ENCODE measurements around the gene ZNF532. TPM values are rescaled to one million over a fixed set of nuclear protein-coding genes. Genes with fewer than 3 reads are reported as not detected.

Gene ZNF532
- total RNA-seq, 4 donors from 2014 or later = 41.7 to 73.6 (median 53.3) TPM

DNA sequence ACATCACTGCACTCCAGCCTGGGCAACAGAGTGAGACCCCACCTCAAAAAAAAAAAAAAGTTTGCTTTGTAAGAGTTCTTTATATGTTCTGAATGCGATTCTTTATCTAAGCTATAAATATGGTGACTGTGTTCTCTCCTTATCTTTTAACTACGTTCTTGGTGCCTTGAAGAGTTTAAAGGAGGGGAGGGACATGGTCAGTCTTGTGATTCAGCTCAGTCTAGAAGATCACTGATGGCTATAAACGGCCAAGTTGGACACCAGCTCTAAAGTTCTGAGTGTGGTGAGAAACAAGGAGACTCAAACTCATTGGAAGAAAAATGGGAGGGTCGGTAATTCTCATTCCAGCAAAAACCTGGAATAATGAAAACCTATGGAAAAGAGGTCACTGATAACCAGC is 146.6 kb downstream of the ZNF532 start:
- TF ChIP-seq, protein P1, sequence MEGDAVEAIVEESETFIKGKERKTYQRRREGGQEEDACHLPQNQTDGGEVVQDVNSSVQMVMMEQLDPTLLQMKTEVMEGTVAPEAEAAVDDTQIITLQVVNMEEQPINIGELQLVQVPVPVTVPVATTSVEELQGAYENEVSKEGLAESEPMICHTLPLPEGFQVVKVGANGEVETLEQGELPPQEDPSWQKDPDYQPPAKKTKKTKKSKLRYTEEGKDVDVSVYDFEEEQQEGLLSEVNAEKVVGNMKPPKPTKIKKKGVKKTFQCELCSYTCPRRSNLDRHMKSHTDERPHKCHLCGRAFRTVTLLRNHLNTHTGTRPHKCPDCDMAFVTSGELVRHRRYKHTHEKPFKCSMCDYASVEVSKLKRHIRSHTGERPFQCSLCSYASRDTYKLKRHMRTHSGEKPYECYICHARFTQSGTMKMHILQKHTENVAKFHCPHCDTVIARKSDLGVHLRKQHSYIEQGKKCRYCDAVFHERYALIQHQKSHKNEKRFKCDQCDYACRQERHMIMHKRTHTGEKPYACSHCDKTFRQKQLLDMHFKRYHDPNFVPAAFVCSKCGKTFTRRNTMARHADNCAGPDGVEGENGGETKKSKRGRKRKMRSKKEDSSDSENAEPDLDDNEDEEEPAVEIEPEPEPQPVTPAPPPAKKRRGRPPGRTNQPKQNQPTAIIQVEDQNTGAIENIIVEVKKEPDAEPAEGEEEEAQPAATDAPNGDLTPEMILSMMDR (IDR thresholded peaks at IDR 0.05) = no peak
- ATAC-seq (ENCODE audit: low FRiP score) (no peak), DNase-seq (ENCODE audit: low spot score) (no peak)

GRCh38 chr18:59011786-59012185 is 147.1 kb downstream of the ZNF532 start:
- ATAC-seq (ENCODE audit: low FRiP score) = no peak
- DNase-seq (ENCODE audit: low spot score) = no peak
- TF ChIP-seq, protein P1 (IDR thresholded peaks at IDR 0.05) = no peak

DNA sequence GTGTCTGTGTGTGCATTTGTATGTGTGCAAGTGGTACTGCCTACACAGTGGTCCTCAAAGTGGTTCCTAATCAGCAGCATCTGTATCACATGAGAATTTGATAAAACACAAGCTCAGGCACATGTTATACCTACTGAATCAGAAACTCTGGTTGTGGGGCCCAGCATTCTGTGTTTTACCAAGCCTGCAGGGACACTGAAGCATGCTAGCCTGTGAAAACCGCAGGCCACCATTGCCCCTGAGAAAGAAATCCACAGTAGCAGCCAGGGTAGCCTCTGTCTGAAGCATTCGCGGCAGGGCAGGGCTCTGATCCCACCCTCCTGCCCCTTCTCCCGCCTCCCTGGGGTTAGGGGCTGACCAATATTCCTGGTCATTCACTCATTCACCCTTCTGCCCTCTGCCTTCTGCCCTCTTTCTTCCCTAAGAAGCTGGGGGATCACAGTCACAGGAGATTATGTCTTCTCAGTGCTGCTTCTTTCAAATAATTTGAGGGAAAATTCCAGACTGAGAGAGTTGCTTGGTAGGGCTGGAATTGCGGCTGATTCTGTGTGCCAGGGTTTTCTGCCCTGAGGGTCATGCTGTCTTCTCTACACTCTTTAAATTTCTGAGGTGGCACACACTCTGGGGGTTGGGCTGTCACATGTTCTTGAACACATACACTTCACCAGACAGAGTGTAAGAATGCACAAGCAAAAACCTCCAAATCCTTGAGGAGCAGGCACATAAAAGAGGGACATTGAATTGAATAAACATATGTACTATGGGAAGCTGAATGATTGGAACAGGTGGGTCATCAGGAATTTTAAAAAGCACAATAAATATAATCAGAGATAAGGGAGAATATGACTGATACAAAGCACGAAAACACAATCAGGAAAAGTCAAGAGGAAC is 148.4 kb downstream of the ZNF532 start:
- DNase-seq (ENCODE audit: low spot score) = no peak

GRCh38 chr18:59013744-59014143 is 149.1 kb downstream of the ZNF532 start:
- TF ChIP-seq, protein P1 (IDR thresholded peaks at IDR 0.05) = no peak
- DNase-seq (ENCODE audit: low spot score) = no peak

More for the DNA sequence above, 148.4 kb downstream of the ZNF532 start:
- TF ChIP-seq, protein P1 (IDR thresholded peaks at IDR 0.05) = no peak
- no peak for ATAC-seq (ENCODE audit: low FRiP score)

GRCh38 chr18:59015531-59016152 is 151.0 kb downstream of the ZNF532 start:
- ATAC-seq (ENCODE audit: low FRiP score) = no peak
- DNase-seq (ENCODE audit: low spot score) = no peak
- TF ChIP-seq, protein P1 (IDR thresholded peaks at IDR 0.05) = no peak

More at GRCh38 chr18:59013744-59014143, 149.1 kb downstream of the ZNF532 start:
- ATAC-seq (ENCODE audit: low FRiP score) = no peak

DNA sequence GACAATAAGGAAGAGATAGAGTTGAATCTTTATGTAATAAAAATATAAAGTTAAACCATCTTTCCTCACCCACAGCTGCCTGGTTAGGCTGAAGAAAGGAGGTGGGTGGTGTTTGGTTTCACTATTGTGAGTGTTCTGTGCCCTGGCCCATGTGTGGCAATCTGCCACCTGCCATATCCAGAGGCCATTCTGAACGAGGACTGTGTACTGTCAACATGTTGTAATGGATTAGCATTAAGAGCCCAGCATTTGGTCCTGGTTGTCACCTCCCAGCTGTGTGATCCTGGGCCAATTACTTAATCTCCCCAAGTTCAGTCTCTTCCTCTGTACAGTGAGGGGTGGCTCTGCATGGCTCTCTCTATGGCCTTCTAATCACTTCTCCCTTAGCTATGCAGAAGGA is 156.8 kb downstream of the ZNF532 start:
- TF ChIP-seq, protein P1 (IDR thresholded peaks at IDR 0.05) = no peak
- no peak for DNase-seq (ENCODE audit: low spot score)
- no peak for ATAC-seq (ENCODE audit: low FRiP score)

All from omental fat pad (tissue), 4 donors.